H1 (cell line): ENCODE results near the gene TRMT44. TPM values are rescaled to one million over a fixed set of nuclear protein-coding genes. Genes with fewer than 3 reads are reported as not detected.

Experiments used
- CTCF ChIA-PET: fragments of 300-600 bp; sonication (Branson Sonifier 250); formaldehyde crosslinking; loops from one replicate; lab custom pipeline; 2021; ENCODE audit not compliant: partially characterized antibody; lab: Charles Lee
- POLR2A ChIA-PET: fragments of 300-600 bp; sonication (Branson Sonifier 250); formaldehyde crosslinking; loops from one replicate; lab custom pipeline; 2021; ENCODE audit warnings: inconsistent platforms; ENCODE audit not compliant: partially characterized antibody; lab: Charles Lee
- DNase-seq, 2 experiments: peaks; one replicate each; pipeline versions ENCODE4 v3.0.0 to v3.0.0-alpha.2; 2010 to 2022; ENCODE audit warnings: low spot score in 2 of 2, low read depth in 1 of 2, mixed read lengths in 1 of 2
- FAIRE-seq: peaks from 2 replicates; lab custom pipeline; 2011; peaks lifted over from hg19 to GRCh38; lab: Jason Lieb, UNC
- H2AFZ ChIP-seq: 2 replicates; pipeline ENCODE4 v1.8.1; 2012; ENCODE audit warnings: low read length, inconsistent platforms
- H2AK5ac ChIP-seq: 2 replicates; pipeline ENCODE4 v1.6.1; 2013; ENCODE audit warnings: low read depth, low read length
- H2BK120ac ChIP-seq: replicated peaks from 2 replicates; pipeline ENCODE3; 2013; ENCODE audit warnings: low read depth, low read length, inconsistent platforms
- H2BK12ac ChIP-seq: 2 replicates; pipeline ENCODE4 v1.6.1; 2013; ENCODE audit warnings: low read depth, low read length
- H2BK15ac ChIP-seq: 2 replicates; pipeline ENCODE4 v1.6.1; 2013; ENCODE audit warnings: low read length
- H2BK20ac ChIP-seq: 2 replicates; pipeline ENCODE4 v1.6.1; 2013; ENCODE audit warnings: low read length
- H2BK5ac ChIP-seq: 2 replicates; pipeline ENCODE4 v1.6.1; 2013; ENCODE audit warnings: low read depth, low read length
- H3K14ac ChIP-seq: 2 replicates; pipeline ENCODE4 v1.6.1; 2013; ENCODE audit warnings: inconsistent platforms; ENCODE audit not compliant: insufficient read length
- H3K18ac ChIP-seq: 2 replicates; pipeline ENCODE4 v1.6.1; 2013; ENCODE audit warnings: low read length; ENCODE audit errors: extremely low read depth
- H3K23ac ChIP-seq: 2 replicates; pipeline ENCODE4 v1.6.1; 2013; ENCODE audit warnings: inconsistent platforms; ENCODE audit not compliant: insufficient read length
- H3K23me2 ChIP-seq: 2 replicates; pipeline ENCODE4 v1.6.1; 2013; ENCODE audit warnings: low read depth, low read length
- H3K27ac ChIP-seq: 2 replicates; pipeline ENCODE4 v1.6.1; 2011; ENCODE audit warnings: low read depth, low read length, inconsistent platforms
- H3K27me3 ChIP-seq, 4 experiments: replicated peaks in 1 of 4; 1 replicate in 1 of 4; 2 replicates in 3 of 4; pipeline versions ENCODE4 v1.6.1 to v1.8.1; 2011 to 2013; ENCODE audit warnings: low read length in 3 of 4, mild to moderate bottlenecking in 3 of 4, inconsistent platforms in 2 of 4, mixed read lengths in 2 of 4, moderate library complexity in 1 of 4; ENCODE audit not compliant: control insufficient read depth in 3 of 4, insufficient read depth in 3 of 4; ENCODE audit errors: extremely low read depth in 1 of 4
- H3K36me3 ChIP-seq, 4 experiments: 2 replicates each; pipeline versions ENCODE4 v1.6.1 to v1.8.1; 2011 to 2013; ENCODE audit warnings: mild to moderate bottlenecking in 4 of 4, low read length in 3 of 4, moderate library complexity in 2 of 4, control low read depth in 1 of 4, inconsistent platforms in 1 of 4; ENCODE audit not compliant: insufficient read depth in 4 of 4, control insufficient read depth in 2 of 4
- H3K4ac ChIP-seq: replicated peaks from 2 replicates; pipeline ENCODE3; 2013; ENCODE audit warnings: low read length, low read depth, mixed read lengths, inconsistent platforms; ENCODE audit not compliant: insufficient read length
- H3K4me1 ChIP-seq, 4 experiments: replicated peaks in 1 of 4; 1 replicate in 1 of 4; 2 replicates in 3 of 4; pipeline versions ENCODE4 v1.6.1 to v1.8.1; 2011 to 2013; ENCODE audit warnings: low read length in 3 of 4, inconsistent platforms in 2 of 4, mixed read lengths in 1 of 4; ENCODE audit not compliant: insufficient read depth in 4 of 4, control insufficient read depth in 3 of 4
- H3K4me2 ChIP-seq, 2 experiments: 2 replicates each; pipeline versions ENCODE4 v1.6.1 to v1.8.1; 2011 to 2013; ENCODE audit warnings: low read depth in 2 of 2, low read length in 2 of 2, control low read depth in 1 of 2, inconsistent platforms in 1 of 2, mild to moderate bottlenecking in 1 of 2; ENCODE audit not compliant: insufficient read depth in 1 of 2
- H3K4me3 ChIP-seq, 4 experiments: fragments of 200-600, 300-600 bp in 1 of 4; sonication (generic), shearing (Covaris generic), sonication (Bioruptor Twin) in 1 of 4; 2 replicates each; pipeline versions ENCODE4 v1.5.1 to v1.8.1; 2011 to 2016; ENCODE audit warnings: low read length in 4 of 4, low read depth in 3 of 4, control low read depth in 2 of 4, inconsistent platforms in 2 of 4, mild to moderate bottlenecking in 2 of 4, mixed read lengths in 1 of 4, moderate library complexity in 1 of 4; ENCODE audit not compliant: insufficient read depth in 2 of 4; ENCODE audit errors: extremely low read depth in 1 of 4
- H3K56ac ChIP-seq: replicated peaks from 2 replicates; pipeline ENCODE3; 2013; ENCODE audit warnings: low read depth, mild to moderate bottlenecking, mixed read lengths, low read length, inconsistent platforms; ENCODE audit not compliant: insufficient read length
- H3K79me1 ChIP-seq: 2 replicates; pipeline ENCODE4 v1.6.1; 2013; ENCODE audit warnings: low read depth, low read length, control low read depth
- H3K79me2 ChIP-seq, 2 experiments: 2 replicates each; pipeline versions ENCODE4 v1.6.1 to v1.8.1; 2012 to 2013; ENCODE audit warnings: low read length in 2 of 2, mild to moderate bottlenecking in 2 of 2, inconsistent platforms in 1 of 2; ENCODE audit not compliant: insufficient read depth in 2 of 2, control insufficient read depth in 1 of 2
- H3K9ac ChIP-seq, 4 experiments: replicated peaks in 1 of 4; 1 replicate in 1 of 4; 2 replicates in 3 of 4; pipeline versions ENCODE4 v1.6.1 to v1.8.1; 2011 to 2013; ENCODE audit warnings: low read depth in 3 of 4, low read length in 3 of 4, control low read depth in 2 of 4, mild to moderate bottlenecking in 2 of 4, moderate library complexity in 2 of 4, inconsistent platforms in 1 of 4; ENCODE audit errors: extremely low read depth in 1 of 4
- H3K9me3 ChIP-seq, 2 experiments: 2 replicates each; pipeline versions ENCODE4 v1.6.1 to v1.8.1; 2012 to 2013; ENCODE audit warnings: mild to moderate bottlenecking in 2 of 2, moderate library complexity in 2 of 2, control low read depth in 1 of 2, inconsistent platforms in 1 of 2, low read depth in 1 of 2, low read length in 1 of 2, mixed read lengths in 1 of 2; ENCODE audit not compliant: insufficient read depth in 2 of 2
- H4K20me1 ChIP-seq, 2 experiments: replicated peaks in 1 of 2; 2 replicates each; pipeline versions ENCODE3 to v1.8.1; 2011 to 2013; ENCODE audit warnings: inconsistent platforms in 2 of 2, low read length in 2 of 2, mild to moderate bottlenecking in 1 of 2; ENCODE audit not compliant: insufficient read depth in 2 of 2, control insufficient read depth in 1 of 2
- H4K5ac ChIP-seq: 2 replicates; pipeline ENCODE4 v1.6.1; 2013; ENCODE audit warnings: low read length, low read depth, mixed read lengths, inconsistent platforms; ENCODE audit not compliant: insufficient read length
- H4K8ac ChIP-seq: 2 replicates; pipeline ENCODE4 v1.8.0; 2013; ENCODE audit warnings: mild to moderate bottlenecking, moderate library complexity, low read length, inconsistent platforms; ENCODE audit not compliant: insufficient read depth; ENCODE audit errors: extremely low read depth
- H4K91ac ChIP-seq: replicated peaks from 2 replicates; pipeline ENCODE3; 2013; ENCODE audit warnings: low read length, mixed read lengths, inconsistent platforms; ENCODE audit not compliant: insufficient read length
- ATF2 ChIP-seq: IDR thresholded peaks from 2 replicates; pipeline ENCODE4 v1.6.1; 2012; ENCODE audit warnings: low read length, inconsistent platforms
- CBX5 ChIP-seq: fragments of 300-800, 300-1000 bp; sonication (generic); IDR thresholded peaks from 2 replicates; pipeline ENCODE4 v1.7.1; 2016; ENCODE audit warnings: antibody characterized with exemption, low read length, low read depth
- CEBPB ChIP-seq: IDR thresholded peaks from 2 replicates; pipeline ENCODE4 v1.6.1; 2012; ENCODE audit warnings: low read depth, low read length
- EGR1 ChIP-seq: IDR thresholded peaks from 2 replicates; pipeline ENCODE4 v1.6.1; 2011; ENCODE audit warnings: low read depth, low read length, borderline replicate concordance
- FOSL1 ChIP-seq: IDR thresholded peaks from 2 replicates; pipeline ENCODE4 v1.6.1; 2011; ENCODE audit warnings: mild to moderate bottlenecking, low read depth, low read length, moderate library complexity; ENCODE audit not compliant: insufficient read depth
- HDAC6 ChIP-seq: IDR thresholded peaks from one replicate; pipeline ENCODE4 v1.7.1; 2012; ENCODE audit warnings: low read depth, mild to moderate bottlenecking, inconsistent platforms, low read length, moderate library complexity
- TCF12 ChIP-seq: IDR thresholded peaks from 2 replicates; pipeline ENCODE4 v1.6.1; 2011; ENCODE audit warnings: low read depth, mild to moderate bottlenecking, low read length
- YY1 ChIP-seq: IDR thresholded peaks from 2 replicates; pipeline ENCODE4 v1.6.1; 2011; ENCODE audit warnings: low read depth, mild to moderate bottlenecking, low read length
- WGBS, 2 experiments: shearing (Covaris generic) in 1 of 2; methylation state at CpG; one replicate each; pipeline versions ENCODE4 v1.1.6 to v1.1.7; 2013 to 2015; ENCODE audit warnings: low lambda C conversion rate in 2 of 2, mixed read lengths in 2 of 2, inconsistent platforms in 1 of 2, low coverage in 1 of 2, missing lambda C conversion rate in 1 of 2; ENCODE audit not compliant: insufficient replicate concordance in 2 of 2, insufficient coverage in 1 of 2, insufficient read length in 1 of 2; ENCODE audit errors: extremely low coverage in 1 of 2, missing lambda C conversion rate in 1 of 2; 5-methylcytosine and 5-hydroxymethylcytosine counted together
- polyA plus RNA-seq, 7 experiments: library from polyadenylated mRNA; depleted of rRNA in 3 of 7; stranded (reverse) in 5 of 7; unstranded in 2 of 7; fragments of >200 nt in 5 of 7; fragments of 200-250 nt in 2 of 7; gene quantifications; 1 replicate in 5 of 7; 2 replicates in 1 of 7; 4 replicates in 1 of 7; pipeline versions ENCODE4 v1.2.1 to v1.2.3, GENCODE V29; 2011 to 2013; ENCODE audit warnings: missing spikeins in 2 of 7, mixed read lengths in 2 of 7
- total RNA-seq: library from RNA; stranded (reverse); fragmentation: NEBNext Ultra II Directional; extraction: Animal tissue kit (Norgen Biotek cat#: 25700); gene quantifications from 2 replicates; pipeline ENCODE4 v1.2.1, GENCODE V29; 2021
- TF ChIP-seq, protein P1 (sequence below): IDR thresholded peaks from 2 replicates; pipeline ENCODE4 v1.6.1; 2012; ENCODE audit warnings: inconsistent platforms

The TRMT44 gene
- total and polyA plus RNA-seq, 2 of the 8 experiments (the other 6 are each of a cell fraction or from before 2014, with no cell fraction given): 8.6 to 23.9 TPM

DNA sequence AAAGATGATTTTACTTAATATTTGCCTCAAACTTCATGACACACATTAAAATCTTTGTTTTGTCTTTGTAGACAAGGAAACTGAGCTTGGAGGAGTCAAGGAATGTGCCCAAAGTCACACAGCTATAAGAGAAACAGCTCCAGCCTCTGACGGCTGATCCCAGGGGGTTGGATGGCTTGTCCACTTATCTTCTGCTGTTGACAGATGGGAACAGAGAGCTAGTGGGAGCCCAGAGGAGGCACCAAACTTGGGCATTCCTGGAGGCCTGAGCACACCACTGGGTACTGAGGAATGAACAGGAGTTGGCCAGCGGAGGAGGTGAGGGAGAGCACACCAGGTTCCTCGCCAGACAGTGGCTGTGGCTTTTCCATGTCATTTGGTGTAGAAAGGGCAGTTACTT is 83.2 kb downstream of the TRMT44 start:
- Histone ChIP-seq H4K91ac (no peak overlapping the region), H2BK12ac (no peak overlapping the region), H2BK20ac (no peak overlapping the region), H3K4me2 (no peak overlapping the region), H3K56ac (no peak overlapping the region), H3K27ac (no peak overlapping the region), H3K79me1 (no peaks in the 10 kb centered on the region), H2BK120ac (no peak overlapping the region)
- no peak for DNase-seq
- TF ChIP-seq CEBPB (no peak), FOSL1 (no peak), HDAC6 (no peak), YY1 (no peak), ATF2 (no peak), TCF12 (no peak), EGR1 (no peak), CBX5 (no peak)
- TF ChIP-seq, protein P1, sequence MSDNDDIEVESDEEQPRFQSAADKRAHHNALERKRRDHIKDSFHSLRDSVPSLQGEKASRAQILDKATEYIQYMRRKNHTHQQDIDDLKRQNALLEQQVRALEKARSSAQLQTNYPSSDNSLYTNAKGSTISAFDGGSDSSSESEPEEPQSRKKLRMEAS: no peak
- TF ChIP-seq, all 59 proteins: peak for 0
- Histone ChIP-seq H4K20me1 (no peaks in the 10 kb centered on the region), H2AFZ (no peak overlapping the region), H3K9me3 (no peaks in the 10 kb centered on the region), H3K27me3 (peaks cover 0 to 2% (median 0%) of the 10 kb centered on the region in 4 experiments; a peak in 1 of 7 replicates), H3K4ac (no peak overlapping the region), H3K4me3 (no peak overlapping the region), H3K23ac (no peak overlapping the region), H3K9ac (no peak overlapping the region), H2BK15ac (no peak overlapping the region), H3K23me2 (no peaks in the 10 kb centered on the region), H3K36me3 (no peaks in the 10 kb centered on the region), H3K4me1 (peaks cover 0 to 3% (median 0%) of the 10 kb centered on the region in 4 experiments; a peak in 2 of 7 replicates), H3K79me2 (no peaks in the 10 kb centered on the region), H4K8ac (no peak overlapping the region), H3K18ac (no peak overlapping the region), H2BK5ac (no peak overlapping the region), H3K14ac (no peak overlapping the region), H4K5ac (no peak overlapping the region), H2AK5ac (no peak overlapping the region; the same call in 1 of the 2 replicates)
- ChIA-PET CTCF (interaction anchor here (1.7 to 2.7 kb wide), 3 partner anchors 11 to 56 kb away, joined by 4 to 16 read pairs (median 6); no protein-coding TSS in a partner anchor), POLR2A (no interaction called here)
- WGBS, 2 experiments: 90% methylated on average over 3 of the region's 3 CpGs; no CpG with 5 or more reads in 1 of the 2 experiments
- no peak for FAIRE-seq
